HL-60/S4 (cell line): ENCODE results near the gene NDUFS7.
"Not testable (repeated sequence)": the region's sequence is repeated elsewhere in the genome, so short reads cannot be mapped to it uniquely, and the experiment has no call there.

Experiments
- in situ Hi-C: fragments of 300-500 bp; cut with MboI; formaldehyde crosslinking; loops from 2 replicates; pipeline ENCODE4 v1.14.3; 2022; ENCODE audit warnings: low sequenced_read_pairs

Gene NDUFS7

DNA sequence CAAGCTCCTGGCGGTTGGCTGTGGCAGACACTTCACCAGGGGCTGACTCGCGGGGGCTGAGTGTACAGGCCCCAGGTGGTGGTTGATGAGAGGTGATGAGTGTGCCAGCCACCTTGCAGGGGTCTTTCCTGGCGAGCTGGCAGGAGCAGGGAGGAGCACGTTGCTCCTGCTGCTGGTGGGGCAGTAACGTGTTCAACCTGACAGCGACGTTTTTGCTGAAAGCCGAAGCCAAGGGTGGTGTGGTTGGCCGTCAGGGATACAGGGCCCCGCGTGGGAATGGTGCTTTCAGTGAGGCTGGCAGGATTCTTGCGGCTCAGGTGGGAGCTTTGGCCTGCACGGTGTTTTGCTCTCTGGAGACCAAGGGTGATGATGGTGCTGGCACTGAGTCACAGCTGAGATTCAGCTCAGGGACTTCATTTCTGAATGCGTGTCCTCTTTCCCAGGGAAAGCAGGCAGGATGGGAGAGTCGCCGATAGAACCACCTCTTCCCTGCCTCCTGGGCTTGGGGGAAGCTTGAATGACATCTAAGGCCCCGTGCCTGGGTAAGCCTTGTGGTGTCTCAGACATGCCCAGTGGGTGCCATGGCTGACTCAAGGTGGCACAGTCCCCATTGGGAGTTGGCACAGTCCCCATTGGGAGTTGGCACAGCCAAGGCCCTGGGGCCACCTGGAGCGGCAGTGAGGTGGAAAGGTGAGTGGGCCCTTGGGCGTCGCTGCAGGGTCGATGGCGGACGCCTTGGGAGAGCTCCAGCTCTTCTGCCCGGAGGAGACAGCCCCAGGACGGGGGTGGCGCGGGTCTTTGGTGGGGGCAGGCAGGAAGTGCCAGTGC, 32.5 kb downstream of the NDUFS7 start:
- in situ Hi-C loops, result no loop called here

DNA sequence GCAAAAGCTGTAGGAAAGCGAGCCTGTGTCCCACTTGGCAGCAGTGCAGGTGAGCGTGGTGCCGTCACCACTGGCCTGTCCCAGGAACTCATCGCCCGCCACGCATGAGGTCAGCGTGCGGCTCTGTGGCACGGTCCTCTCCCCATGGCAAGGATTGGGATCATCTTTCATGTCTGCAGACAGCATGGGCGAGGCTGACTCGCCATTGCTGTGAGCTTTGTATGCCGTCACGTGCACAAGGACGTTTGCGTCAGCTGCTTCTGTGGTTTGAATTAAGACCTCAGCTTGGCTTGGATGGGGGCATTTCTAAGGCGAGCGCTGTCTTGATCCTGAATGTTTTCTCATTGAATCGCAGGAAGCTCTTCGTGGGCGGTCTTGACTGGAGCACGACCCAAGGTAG, 33.4 kb downstream of the NDUFS7 start:
- in situ Hi-C loops, result no loop called here

DNA sequence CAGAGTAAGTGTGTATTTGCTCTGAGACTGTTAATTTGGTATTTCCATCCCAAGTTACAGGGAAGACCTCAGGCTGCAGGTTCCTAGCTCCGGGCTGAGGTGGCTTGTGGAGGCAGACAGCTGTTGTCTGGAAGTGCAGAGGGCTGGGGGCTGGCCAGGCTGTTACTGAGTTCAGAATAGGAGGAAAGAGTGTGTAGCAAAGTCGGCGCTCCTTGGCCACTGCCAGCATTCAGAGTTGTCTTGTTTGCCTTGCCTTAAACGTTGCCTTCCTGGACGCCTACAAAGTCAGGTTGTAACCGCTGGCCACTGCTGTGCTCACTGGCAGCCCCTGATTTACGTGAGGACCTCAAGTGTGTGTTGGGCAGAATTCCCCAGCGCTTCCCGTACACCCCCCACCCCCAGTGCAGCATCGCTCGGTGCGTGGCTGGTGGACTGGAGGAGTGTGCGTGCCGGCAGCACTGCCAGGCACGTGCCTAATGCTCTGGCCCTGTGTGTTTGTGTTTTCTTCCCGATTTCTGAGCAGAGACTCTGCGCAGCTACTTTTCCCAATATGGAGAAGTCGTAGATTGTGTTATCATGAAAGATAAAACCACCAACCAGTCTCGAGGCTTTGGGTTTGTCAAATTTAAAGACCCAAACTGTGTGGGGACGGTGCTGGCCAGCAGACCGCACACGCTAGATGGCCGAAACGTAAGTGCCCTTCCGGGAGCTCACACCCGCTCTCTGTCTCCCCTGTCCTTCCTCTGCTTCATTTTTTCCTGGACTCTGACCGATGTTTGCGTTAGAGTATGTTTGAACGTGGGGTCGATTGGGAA, 34.2 kb downstream of the NDUFS7 start:
- in situ Hi-C loops, result no loop called here

DNA sequence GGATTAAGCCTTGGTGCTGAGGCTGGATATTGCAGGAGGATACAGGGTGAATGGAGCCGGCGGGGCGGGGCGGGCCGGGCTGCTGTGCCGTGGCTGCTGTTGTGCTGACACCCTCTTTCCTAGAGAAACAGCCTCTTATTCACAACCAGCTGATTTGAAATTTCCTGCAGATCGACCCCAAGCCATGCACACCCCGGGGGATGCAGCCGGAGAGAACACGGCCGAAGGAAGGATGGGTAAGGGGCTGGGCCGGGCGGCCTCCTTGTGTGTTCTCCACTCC, 34.7 kb downstream of the NDUFS7 start:
- in situ Hi-C loops, result no loop called here

DNA sequence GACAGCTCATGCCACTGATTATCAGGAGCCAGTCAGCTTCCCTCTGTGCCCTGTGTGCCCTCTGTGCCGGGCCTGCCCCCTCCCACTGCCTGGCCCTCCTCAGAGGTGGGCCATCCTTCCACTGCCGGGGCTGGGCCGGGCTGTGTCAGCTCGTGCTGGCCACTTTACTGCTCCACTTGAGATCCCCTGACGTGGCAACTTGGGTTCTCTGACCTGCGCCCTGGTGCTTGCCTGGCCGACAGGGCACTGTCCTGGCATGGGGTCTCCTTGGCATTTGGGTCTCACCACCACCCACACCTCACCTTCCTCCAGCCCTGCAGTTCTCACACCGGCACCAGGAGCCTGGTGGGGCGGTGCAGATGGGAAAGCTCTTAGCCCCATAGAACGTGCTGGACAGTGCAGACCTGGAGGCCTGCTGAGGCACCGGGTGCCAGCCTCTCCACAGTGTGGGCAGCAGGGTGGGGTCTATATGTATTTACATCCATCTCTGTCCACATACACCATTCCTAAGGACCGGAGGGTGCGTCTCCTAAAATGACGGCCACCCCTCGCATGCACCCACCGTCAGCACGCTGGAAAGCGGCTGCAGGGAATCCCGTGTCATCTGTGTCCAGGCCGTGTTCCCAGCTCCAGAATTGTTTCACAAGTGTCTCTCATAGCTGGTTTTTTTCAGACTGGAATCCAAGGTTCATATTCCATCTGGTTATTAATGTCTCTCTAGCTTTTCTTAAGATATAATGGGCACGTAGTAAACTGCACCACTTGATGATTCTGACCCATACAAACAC, 35.4 kb downstream of the NDUFS7 start:
- in situ Hi-C loops, result no loop called here

DNA sequence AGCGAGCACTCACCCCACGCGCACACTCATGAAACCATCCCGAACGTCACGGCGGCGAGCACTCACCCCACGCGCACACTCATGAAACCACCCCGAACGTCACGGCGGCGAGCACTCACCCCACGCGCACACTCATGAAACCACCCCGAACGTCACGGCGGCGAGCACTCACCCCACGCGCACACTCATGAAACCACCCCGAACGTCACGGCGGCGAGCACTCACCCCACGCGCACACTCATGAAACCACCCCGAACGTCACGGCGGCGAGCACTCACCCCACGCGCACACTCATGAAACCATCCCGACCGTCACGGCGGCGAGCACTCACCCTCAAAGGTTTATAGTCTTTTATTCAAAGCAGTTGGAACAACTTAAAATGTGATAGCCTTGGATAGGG, 36.4 kb downstream of the NDUFS7 start:
- in situ Hi-C loops, result not testable (repeated sequence)

DNA sequence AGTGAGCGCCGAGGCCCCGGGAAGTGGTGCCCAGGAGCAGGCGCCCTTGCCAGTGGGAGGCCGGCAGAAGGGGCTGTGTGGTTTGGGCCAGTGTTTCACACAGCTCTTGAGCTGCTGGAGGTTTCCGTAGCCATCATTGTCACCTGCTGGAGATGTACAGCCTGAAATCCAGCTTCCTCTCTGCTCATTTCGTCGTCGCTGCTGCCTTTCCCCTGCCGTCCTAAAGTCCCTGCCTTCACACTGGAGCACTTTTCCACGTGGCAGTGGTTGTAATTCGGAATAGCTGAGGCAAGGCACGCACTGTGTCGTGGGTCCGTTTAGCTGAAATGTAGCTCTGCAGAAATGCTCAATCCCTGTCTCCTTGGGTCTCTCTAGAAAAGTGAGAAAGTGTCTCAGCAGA, 36.9 kb downstream of the NDUFS7 start:
- in situ Hi-C loops, result no loop called here

DNA sequence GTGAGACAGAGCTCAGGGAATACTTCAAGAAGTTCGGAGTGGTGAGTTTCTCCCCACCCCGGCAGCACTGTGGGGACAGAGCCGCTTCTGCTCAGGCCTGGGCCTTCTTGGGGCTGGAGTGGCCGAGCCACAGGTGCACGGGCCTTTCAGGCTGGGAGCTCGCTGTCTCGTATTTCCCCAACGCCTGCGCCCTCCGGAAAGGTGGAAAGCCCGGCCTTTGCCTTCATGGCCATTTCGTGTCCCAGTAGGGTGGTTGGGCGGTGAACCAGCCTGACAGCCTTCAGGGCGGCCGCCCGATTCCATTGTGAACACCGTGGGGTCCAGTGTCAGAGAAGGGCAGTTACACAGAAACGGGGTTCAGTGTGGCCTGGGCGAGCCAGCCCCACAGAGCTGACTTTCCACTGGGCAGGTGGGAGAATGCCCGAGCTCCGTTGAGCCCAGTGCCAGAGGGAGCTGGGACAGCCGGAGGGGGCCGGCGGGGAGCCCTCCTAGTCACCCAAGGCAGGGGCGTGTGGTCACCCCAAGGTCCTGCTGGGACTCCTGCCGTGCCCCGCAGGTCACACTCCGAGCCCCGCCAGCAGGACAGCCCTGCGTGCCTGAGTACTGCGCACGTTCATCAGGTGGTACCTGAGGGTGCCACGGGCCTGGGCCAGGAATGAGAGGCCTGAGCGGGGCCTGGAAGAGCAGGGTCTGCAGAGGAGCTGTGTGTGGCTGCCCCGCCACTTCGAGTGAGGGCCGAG, 37.7 kb downstream of the NDUFS7 start:
- in situ Hi-C loops, result no loop called here

DNA sequence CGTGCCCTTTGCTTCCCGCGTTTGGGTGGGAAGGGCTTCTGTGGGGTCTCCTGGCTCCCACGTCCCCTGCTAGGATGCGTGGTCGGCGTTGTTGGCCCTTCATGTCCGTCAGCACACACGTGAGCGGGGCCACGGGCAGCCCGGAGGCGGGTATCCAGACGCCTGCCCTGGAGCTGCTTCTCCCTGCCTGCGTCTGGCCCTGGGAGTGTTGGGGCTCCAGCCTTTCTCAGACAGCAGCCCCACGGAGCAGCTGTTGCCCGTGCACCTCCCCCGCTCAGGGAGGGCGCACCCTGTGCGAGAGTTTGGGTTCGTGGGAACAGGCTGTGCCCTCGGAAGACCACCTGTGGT, 38.2 kb downstream of the NDUFS7 start:
- in situ Hi-C loops, result no loop called here

DNA sequence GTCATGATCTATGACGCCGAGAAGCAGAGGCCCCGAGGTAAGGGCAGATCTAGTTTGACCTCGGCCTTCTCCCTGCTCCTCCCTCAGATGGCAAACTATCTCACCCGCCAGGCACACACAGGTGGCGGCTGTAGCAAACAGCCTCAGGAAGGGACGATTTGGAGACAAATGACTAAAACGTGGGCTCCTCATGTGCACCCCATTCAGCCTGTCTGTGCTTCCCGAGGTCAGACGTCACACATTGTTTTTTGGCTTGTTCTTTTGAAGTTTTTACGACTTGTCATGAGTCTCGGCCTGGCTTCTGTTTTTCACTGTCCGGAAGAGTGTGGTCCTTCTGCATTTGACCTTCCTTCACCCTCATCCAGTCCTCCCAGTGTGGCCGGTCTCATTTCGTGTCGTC, 38.7 kb downstream of the NDUFS7 start:
- in situ Hi-C loops, result no loop called here

DNA sequence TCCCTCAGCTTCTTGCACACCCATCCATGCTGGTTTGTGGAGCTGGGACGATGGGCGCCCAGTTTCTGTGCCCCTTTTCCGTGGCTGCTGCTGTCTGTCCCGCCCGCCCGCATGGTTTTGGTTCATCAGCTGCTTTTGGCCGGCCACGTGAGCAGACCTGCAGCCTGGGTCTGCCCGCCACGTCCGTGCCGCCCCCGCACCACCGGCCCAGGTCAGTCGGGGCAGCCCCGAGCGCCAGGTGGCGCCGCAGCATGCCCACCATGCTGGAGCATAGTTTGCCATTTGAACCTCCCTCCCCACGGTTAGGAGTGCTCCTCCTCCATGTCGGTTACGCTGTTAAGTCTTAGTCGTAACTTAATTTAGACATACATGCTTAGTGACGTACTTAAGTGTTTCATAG, 39.2 kb downstream of the NDUFS7 start:
- in situ Hi-C loops, result no loop called here

DNA sequence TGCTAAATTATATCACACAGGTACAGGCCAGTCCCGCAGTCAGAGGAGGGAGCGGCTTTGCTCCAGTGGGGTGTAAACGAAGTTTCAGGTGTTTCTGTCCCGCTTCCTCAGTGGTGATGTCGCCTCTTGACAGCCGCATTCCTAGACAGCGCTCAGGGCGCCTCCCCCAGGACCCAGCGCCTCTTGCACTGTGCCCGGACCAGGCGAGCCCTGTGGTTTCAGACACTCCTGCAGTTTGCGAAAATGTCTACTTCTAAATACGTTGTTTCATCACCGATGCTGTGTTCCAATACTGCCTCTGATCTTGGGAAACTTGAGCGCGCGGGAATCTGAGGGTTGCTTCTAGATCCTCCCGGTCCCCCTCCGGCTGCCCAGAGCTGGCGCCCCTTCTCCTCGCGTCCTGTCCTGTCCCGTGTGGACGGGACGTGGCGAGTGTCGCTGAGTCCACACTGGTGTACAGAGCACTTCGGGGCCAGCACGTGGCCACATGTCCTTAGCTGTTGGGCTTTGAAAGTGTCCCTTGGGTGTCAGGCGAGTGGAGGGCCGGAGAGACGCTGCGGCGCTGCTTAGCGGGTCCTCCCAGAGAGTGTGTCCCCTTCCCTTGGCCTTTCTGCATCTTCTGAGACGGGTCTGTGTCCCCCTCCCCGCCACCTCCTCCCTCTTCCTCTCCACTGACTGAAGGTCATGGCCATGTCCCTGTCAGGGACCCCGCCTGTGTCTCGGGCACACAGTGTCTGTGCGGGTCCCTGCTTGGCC, 39.9 kb downstream of the NDUFS7 start:
- in situ Hi-C loops, result no loop called here

DNA sequence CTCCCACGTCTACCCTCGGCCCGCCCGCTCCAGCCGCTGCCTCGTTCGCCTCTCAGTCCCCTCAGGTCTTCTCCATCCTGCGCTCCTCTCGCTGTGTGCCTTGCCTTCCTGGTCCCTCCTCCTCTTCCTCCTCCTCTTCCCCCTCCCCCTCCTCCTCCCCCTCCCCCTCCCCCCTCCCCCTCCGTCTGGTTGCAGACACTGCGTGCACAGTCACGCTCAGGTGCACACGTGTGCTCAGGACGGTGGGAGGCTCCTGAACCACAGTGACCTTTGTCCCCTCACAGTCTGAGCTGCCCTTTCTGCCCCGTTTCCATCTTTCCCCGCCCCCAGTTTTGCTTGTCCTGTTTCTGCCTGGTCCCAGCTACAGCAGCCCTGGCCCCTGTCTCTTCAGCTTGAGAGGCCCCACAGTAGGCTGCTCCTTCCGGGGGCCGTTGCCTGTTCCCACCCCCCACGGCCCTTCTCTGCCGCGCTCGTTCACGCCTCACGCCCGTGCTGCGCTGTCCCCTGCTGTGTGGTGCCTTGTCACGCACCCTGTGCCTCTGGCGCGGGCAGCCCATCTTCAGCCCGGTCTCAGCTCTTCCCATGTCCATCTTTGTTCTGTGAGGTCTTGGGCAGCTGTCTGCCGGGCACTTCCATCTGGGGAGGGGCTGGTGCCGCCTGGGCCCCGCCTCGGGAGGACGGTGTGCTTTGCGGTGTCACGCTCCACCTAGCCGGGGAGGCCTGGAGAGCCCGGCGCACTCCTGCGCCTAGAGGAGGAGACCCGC, 40.7 kb downstream of the NDUFS7 start:
- in situ Hi-C loops, result no loop called here

DNA sequence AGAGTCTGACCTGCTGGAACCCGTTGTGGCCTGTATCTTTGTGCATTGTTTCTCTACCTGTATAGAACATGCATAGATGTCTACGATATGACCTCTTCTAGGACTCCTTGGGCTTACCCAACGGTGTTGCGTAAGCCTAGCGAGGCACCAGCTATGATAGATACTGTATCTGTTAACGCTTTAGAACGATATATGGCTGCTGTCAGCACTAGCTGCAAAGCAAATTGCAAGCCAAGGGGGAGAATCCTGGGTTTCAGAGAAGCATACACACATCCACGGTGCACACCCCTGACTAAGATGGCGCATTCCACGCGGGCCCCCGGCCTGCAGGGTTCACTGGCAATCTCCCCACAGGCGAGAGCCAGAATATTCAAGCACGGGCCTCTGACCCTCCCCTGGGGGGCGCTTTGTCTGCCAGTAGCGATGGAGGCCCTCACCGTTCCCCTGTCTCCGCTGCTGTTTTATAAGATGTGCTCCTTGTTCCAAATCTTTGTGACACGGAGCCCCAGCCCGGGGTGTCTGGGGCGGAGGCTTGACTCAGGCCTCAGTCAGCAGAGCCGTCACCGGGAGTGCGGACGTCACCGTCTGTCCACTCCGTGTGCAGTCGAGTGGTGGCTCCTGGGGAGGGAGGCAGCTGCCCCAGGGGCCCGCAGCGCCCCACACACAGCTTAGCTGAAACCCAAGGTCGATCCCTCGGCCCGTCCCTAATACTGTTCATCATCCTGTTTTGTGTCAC, 41.6 kb downstream of the NDUFS7 start:
- in situ Hi-C loops, result no loop called here

DNA sequence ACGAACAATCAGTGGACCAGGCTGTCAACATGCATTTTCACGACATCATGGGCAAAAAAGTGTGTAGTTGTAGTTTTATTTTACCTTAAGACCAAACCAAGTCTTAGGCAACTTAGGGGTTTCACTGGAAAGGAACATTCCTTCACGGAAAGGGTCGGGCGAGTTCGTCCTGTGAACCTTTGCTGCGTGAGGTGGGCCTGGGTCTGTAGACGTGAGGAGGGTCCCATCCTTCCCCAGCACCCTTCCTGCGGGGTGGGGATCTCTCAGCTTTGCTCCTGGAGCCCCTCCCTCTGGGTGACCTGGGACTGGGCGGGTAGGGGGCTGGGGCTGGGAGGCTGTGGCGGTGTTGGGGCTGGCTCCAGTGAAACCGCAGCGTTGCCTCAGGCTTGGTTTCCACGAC, 42.2 kb downstream of the NDUFS7 start:
- in situ Hi-C loops, result no loop called here

DNA sequence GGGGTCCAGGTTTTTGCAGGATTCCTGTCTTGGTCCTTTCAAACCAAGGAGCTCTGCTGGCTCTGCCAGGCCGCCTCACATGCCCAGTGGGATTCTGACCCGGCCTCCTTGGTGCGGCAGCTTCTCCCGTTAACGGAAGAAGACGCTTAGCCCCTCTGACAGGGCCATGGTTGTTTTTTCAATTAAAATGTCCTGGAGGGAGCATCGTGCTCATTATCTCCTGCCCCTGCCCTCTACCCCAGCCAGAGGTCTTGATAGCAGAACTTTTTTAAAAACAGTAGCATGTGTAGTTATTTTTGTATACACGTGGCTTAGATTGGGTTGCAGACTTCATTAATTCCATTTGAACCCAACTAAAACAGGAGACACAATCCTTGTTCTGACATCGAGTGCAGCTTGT, 43.0 kb downstream of the NDUFS7 start:
- in situ Hi-C loops, result no loop called here

DNA sequence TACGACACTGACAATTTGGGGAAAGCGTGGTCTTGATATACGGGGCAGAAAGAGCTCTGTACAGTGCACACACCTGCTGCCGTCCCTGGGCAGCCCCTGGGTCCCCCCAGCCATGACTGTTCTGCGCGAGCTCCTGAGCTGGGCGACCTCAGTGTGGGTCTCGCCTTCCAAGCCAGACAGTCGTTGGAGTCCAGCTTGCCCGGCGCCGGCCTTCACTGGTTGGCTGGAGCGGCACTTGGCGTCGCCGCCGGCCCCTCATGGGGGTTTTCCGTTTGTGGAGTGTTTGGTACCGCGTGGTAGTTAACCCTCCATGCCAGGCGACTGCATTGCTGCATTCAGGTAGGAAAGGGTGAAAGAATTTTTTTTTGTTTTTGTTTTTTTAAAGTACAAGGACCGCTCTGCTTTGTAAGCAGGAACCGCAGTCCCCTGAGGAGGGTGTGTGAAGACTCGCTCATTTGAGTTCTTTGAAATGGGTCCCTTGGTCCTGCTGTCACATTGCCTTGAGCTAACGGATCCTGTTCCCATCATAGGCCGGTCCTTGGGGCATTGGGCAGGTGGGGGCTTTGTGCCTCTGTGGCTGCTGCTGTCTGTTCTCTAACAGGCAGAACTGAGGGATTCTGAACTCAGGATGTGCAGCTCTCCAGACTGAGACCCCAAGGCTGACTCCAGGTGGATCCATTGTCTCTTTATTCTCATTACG, 43.7 kb downstream of the NDUFS7 start:
- in situ Hi-C loops, result no loop called here

DNA sequence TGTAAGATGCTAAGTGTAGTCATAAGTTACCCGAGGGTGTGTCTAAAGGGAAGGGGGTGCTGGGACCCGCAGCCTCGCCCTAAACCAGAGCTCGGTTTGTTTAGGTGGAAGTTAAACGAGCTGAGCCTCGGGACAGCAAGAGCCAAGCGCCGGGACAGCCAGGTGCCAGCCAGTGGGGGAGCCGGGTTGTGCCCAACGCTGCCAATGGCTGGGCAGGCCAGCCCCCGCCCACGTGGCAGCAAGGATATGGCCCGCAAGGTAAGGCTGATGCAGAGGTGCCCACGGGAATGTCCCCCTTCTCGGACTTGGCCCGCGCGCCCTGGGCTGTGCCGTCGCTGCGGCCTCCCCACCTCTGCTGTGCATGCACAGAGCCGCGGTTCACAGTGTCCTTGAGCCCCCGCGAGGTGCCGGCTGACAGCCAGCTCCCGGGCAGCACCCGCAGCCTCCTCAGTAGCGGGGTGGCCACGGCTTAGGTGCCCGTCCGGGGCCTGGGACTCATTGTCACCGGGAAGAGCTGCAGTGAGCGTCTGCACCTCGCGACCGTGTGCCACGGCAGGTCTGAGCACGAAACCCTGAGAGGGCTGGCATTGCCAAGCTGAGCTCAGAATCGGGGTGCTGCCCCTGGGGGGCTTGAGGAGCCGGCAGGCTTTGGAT, 45.2 kb downstream of the NDUFS7 start:
- in situ Hi-C loops, result no loop called here
